GM20000 (cell line): ENCODE data around the gene ZNF219.
A peak's percentile ranks its signal among the peaks of the same experiment; 100 is the strongest.

Source experiments
- DNase-seq: peaks from one replicate; pipeline ENCODE4 v3.0.0; 2012; ENCODE audit warnings: low spot score
- TF ChIP-seq, protein P1 (sequence below): IDR thresholded peaks from 2 replicates; pipeline ENCODE4 v1.5.1; 2012; ENCODE audit warnings: mild to moderate bottlenecking, control low read depth; ENCODE audit errors: extremely low read depth, missing control alignments

The ZNF219 gene

DNA sequence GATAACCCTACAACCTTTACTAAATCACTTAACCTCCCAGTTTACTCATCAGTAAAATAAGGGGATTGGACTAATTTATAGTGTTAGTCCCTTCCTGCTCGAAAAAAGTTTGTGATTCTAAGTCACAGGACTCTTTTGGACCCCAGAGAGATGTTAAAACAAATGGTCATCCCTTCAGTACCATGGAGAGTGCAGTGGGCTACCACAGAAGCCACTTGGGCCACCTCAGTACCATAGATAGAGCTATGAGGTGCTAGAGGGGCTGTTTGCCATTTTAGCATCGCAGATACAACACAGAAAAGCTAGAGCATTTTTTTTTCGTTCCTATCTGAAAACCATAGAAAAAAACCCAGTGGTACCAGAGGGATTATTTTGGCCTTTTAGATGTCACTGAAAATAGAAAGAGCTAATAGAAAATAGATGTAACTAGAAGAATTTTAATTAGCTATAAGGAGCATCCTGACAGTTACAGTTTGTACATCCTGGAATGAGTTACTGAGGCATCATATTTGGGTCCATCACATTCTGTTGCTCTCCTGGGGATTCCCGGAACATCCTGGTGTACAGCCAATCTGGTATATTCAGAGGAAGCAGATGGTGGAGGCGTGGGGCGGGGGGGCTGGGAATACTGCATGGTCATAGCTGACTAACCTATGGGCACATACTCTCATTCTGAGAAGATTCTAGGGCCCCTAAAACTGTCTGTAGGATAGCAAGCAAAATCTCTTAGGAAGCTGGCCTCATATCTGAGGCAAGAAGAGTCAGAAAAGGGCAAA is 2.8 kb downstream of the ZNF219 start:
- DNase-seq = no peak

DNA sequence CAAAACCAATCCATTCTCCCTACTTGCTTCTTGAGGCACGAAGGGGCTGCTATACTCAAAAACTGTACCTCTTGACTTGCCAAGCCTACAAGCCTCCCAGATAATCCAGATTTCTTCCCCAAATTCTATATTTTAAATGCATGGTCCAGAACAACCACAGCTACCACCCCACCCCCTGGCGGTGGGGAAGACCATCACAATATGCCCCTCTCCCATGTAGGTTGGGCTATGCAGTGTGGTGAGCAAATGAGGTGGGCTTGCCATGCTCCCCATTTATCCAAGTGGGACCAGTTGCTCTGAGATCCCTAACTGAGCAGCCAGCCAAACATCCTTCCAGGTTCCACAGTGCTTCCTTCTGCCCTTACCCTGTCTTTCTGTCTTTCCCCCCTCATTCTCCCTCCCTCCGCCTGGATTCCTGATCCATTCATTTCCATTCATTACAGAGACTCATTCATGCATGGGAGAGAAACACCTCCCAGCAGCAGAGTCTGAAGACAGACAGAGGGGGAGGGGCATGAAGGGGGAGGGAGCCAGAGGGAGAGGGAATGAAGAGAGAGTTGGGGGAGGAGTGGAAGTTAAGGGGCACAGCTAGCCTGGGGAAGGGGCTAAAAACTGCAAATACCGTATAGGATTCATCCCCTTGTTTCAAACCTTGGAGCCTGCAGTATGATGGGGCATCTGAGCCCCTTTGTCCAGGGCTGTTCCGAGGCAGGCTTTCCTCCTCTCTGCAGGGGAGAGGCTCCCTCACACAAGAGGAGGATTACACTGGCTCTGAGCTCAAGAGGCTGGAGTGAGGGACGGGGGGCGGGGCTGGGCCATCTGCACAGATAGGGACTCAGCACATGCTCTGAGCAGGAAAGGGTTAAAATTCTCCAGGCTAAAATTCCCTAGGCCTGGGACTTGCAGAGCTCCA is 4.4 kb downstream of the ZNF219 start:
- DNase-seq = no peak
- TF ChIP-seq, protein P1, sequence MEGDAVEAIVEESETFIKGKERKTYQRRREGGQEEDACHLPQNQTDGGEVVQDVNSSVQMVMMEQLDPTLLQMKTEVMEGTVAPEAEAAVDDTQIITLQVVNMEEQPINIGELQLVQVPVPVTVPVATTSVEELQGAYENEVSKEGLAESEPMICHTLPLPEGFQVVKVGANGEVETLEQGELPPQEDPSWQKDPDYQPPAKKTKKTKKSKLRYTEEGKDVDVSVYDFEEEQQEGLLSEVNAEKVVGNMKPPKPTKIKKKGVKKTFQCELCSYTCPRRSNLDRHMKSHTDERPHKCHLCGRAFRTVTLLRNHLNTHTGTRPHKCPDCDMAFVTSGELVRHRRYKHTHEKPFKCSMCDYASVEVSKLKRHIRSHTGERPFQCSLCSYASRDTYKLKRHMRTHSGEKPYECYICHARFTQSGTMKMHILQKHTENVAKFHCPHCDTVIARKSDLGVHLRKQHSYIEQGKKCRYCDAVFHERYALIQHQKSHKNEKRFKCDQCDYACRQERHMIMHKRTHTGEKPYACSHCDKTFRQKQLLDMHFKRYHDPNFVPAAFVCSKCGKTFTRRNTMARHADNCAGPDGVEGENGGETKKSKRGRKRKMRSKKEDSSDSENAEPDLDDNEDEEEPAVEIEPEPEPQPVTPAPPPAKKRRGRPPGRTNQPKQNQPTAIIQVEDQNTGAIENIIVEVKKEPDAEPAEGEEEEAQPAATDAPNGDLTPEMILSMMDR = no peak

More for the DNA sequence above, 2.8 kb downstream of the ZNF219 start:
- TF ChIP-seq, protein P1 = no peak

DNA sequence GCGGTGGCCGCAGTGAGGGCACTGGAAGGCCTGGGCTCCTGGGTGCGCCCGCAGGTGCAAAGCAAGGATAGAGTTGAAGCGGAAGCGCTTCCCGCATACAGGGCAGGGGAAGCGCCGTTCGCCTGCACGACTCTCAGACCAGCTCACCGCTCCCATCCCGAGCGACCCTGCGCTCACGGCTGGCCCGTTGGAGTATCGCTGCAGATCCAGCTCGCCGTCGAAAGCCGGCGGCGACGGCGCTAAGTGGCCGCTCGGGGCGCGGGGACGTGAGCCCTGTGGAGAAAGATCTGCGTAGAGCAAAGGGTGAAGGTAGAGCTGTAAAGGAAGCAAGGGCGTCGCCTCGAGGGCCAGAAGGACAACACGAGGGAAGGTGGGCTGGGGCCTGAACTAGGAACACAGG is 5.4 kb downstream of the ZNF219 start:
- DNase-seq = no peak
- TF ChIP-seq, protein P1 = no peak

DNA sequence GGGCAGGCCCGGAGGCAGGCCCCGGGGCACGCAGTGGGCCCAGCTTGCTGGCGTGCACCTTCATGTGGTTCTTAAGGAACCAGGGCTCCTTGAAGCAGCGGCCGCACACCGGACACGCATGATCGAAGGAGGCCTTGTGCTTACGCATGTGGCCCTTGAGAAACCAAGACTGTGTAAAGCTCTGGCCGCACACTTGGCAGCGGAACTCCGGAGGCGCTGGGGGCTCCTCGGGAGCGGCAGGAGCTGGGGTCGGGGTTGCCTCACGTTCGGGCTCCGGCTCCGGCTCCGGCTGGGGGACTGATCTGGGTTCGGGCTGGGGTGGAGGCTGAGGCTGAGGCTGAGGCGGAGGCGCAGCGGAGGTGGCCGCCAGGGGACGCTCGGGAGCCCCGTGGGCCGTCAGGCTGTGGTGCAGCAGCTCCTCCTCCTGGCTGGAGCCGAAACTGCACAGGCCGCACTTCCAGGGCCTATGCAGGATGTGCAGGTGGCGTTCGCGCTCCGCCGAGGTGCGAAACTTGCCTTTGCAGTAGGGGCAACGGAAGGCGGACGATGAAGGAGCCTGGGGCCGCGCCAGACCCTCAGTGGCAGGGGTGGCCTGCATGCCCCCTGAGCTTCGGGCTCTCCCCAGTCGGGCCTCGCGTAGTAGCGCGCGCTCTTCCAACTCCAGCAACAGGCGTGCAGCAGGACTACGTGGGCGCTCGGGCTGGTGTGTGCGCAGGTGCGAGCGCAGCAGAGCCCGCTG is 6.0 kb downstream of the ZNF219 start:
- TF ChIP-seq, protein P1 = peak; percentile 100
- DNase-seq = peak; percentile 98

DNA sequence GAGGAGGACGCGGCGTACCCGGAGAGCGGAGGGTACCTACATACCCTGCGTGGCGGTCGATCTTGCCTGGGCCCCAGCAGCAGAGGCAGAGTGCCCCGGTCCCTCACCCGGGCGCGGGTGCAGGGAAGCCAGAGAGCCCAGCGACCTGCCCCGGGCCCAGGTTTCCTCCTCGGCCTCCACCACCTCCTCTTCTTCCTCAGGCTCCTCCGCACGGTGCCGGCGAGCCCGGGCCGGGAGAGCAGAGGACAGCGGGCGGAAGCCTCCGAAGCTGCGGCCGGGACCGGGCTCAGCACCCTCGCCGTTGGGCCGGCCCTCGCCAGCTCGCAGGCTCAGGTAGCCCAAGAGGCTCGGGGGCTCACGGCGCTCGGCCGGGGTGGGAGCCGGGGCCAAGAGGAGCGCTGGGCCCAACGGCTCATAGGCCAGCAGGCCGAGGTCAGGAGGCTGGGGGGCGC is 6.6 kb downstream of the ZNF219 start:
- TF ChIP-seq, protein P1 = no peak
- no peak for DNase-seq

DNA sequence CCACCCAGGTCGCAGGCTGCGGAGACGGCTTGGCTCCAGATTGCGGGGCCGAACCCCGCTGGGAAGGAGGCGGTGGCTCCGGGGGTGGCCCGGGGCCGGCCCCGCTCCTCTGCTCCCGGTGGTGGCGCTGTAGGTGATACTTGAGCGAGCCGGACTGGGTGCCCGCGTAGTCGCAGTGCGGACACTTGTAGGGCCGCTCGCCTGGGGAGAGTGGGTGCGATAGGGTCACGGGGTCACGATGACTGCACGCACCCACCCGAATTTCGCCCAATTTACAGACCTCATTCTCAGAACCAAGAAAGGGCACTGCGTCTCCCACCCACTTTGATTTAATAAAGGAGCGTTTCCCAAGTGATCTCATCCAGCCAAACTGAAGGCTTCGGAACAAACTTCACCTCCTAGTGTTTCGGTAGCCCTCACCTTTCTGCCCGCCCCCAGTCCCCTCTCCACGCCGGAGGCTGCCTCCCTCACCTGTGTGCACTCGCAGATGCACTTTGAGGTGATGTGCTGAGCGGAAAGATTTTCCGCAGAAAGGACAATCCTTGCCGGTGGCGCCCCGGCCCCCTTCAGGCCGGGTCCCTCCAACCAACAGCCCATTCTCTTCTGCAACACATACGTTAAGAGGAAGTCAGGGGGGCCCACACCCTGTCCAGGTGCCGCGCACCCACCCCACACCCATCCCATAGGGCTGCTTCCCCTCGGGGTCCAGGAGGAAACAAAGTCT is 7.4 kb downstream of the ZNF219 start:
- TF ChIP-seq, protein P1 = no peak
- no peak for DNase-seq
